SHP77 (cell line): ENCODE results near the gene SEPSECS.
"Not testable (repeated sequence)": the region's sequence is repeated elsewhere in the genome, so short reads cannot be mapped to it uniquely, and the experiment has no call there.

Source experiments
- DNase-seq, 2 experiments: peaks; one replicate each; lab custom pipeline; 2025; lab: John Stamatoyannopoulos, UW

Gene SEPSECS

GRCh38 chr4:25083441-25083840 is 76.8 kb downstream of the SEPSECS start:
- DNase-seq, result not testable (repeated sequence)

- no peak for DNase-seq
Observed at GRCh38 chr4:25081866-25082471, 78.3 kb downstream of the SEPSECS start.

- no peak for DNase-seq
Observed at GRCh38 chr4:25080571-25080970, 79.7 kb downstream of the SEPSECS start.

- DNase-seq, result no peak
Observed at GRCh38 chr4:25078523-25078922, 81.7 kb downstream of the SEPSECS start.

GRCh38 chr4:25076625-25077398 is 83.4 kb downstream of the SEPSECS start:
- DNase-seq, result no peak

GRCh38 chr4:25075851-25076250 is 84.4 kb downstream of the SEPSECS start:
- no peak for DNase-seq

- DNase-seq, result no peak
Observed at GRCh38 chr4:25075129-25075528, 85.1 kb downstream of the SEPSECS start.

GRCh38 chr4:25070545-25070944 is 89.7 kb downstream of the SEPSECS start:
- DNase-seq, result no peak
